HG03378 (cell line): ENCODE measurements around the gene ITGA2B.
"Not testable (repeated sequence)": the region's sequence is repeated elsewhere in the genome, so short reads cannot be mapped to it uniquely, and the experiment has no call there.

Source experiments
- ATAC-seq: cut with Tn5 transposase; IDR thresholded peaks from one replicate; pipeline ENCODE4 v1.9.1; 2021; ENCODE audit warnings: mild to moderate bottlenecking, moderate library complexity; ENCODE audit not compliant: unreplicated experiment

Gene ITGA2B

DNA sequence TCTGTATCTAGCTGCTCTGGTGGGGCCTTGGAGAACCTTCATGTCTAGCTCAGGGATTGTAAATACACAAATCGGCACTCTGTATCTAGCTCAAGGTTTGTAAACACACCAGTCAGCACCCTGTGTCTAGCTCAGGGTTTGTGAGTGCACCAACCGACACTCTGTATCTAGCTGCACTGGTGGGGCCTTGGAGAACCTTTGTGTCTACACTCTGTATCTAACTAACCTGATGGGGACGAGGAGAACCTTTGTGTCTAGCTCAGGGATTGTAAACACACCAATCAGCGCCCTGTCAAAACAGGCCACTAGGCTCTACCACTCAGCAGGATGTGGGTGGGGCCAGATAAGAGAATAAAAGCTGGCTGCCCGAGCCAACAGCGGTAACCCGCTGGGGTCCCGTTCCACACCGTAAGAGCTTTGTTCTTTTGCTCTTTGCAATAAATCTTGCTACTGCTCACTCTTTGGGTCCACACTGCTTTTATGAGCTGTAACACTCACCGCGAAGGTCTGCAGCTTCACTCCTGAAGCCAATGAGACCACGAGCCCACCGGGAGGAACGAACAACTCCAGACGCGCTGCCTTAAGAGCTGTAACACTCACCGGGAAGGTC lies 19.9 kb downstream of the ITGA2B start:
- not testable (repeated sequence) for ATAC-seq

DNA sequence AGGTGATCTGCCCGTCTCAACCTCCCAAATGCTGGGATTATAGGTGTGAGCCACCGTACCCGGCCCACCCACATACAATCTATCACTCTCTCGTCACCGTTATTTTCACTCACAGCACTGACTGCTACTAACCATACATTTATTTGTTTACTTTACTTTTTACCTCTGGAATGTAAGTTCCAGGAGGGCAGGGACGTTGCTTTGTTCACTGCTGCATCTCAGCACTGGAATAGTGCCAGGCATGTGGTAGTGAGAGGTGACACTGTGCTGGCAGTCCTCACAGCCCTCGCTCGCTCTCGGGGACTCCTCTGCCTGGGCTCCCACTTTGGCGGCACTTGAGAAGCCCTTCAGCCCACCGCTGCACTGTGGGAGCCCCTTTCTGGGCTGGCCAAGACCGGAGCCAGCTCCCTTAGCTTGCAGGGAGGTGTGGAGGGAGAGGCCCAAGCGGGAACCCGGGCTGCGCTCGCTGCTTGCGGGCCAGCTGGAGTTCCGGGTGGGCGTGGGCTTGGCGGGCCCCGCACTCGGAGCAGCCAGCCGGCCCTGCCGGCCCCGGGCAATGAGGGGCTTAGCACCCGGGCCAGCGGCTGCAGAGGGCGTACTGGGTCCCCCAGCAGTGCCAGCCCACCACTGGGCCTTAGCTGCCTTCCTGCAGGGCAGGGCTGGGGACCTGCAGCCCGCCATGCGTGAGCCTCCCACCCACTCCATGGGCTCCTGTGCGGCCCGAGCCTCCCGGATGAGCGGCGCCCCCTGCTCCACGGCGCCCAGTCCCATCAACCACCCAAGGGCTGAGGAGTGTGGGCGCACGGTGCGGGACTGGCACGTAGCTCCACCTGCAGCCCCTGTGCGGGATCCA lies 20.8 kb downstream of the ITGA2B start:
- ATAC-seq, result not testable (repeated sequence)

DNA sequence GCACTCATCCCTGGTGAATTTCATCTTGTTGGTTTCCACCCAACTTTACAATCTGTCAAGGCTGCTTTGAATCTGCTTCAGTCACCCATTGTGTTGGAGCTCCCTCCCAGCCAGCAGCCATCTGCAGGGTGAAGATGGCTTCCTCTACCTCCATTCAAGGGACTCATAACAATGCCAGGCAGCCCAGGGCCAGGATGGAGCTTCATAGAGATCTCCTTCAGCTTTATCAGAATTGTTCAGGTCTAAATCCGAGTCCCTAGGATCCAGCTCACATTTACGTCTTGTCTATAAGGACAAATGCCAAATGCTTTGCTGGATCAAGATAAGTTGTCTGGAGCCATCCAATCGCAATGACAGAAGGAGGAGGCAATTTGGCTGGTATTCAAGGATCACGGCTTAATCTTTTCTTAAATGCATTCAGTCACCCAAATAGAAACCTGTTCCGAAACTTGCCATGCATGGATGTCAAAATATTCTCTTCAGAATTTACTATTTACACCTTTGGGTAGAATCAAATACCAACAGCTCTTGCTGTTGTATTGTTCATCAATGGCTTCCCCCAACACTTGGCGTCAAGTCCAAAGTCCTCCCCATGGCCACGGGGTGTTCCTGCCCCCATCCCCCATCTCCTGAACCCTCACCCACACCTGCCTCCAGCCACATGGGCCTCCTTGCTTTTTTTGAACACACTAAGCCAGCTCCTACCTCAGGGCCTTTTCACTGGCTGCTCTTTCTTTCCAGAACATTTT lies 22.0 kb downstream of the ITGA2B start:
- no peak for ATAC-seq

- not testable (repeated sequence) for ATAC-seq
These were observed 24.4 kb downstream of the ITGA2B start for GRCh38 chr17:44365051-44365450.

GRCh38 chr17:44363613-44364159 lies 25.8 kb downstream of the ITGA2B start, which contains the start of gene FAM171A2:
TSS of gene FAM171A2 (minus strand) at chr17:44363853. CDS start at chr17:44363714, 139 bp downstream.
- ATAC-seq, result no peak

DNA sequence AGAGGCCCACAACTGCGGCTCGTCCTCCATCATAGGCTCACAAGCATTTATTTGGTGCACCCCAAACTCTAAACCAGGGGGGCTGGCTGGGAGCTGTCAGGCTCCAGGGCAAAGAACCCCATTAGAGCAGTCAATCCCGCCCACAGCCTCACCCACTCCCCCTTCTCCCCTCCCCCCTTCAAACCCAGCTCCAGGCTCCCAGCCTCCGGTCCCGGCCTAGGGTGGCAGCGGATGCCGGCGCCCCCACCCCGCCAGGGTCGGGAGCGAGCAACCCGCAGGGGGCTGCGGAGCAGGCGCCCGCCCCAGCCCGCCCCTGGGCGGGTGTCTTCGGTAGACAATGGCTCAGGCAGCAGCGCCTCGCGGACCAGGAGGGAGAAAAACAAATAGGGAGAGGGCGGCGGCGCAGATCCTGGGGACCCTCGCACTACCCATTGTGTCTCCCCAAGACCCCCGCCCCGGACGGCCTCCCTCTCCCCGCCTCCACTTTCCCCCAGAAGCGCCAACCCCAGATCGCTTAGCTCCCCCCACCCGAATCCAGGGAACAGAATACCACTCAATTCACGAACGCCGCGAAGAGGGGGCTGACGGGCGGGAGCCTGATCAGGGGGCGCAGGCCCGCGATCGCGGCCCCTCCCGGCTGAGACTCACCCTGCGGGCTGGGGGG lies 26.4 kb downstream of the ITGA2B start:
- no peak for ATAC-seq

GRCh38 chr17:44362459-44362948 lies 26.9 kb downstream of the ITGA2B start:
- no peak for ATAC-seq

DNA sequence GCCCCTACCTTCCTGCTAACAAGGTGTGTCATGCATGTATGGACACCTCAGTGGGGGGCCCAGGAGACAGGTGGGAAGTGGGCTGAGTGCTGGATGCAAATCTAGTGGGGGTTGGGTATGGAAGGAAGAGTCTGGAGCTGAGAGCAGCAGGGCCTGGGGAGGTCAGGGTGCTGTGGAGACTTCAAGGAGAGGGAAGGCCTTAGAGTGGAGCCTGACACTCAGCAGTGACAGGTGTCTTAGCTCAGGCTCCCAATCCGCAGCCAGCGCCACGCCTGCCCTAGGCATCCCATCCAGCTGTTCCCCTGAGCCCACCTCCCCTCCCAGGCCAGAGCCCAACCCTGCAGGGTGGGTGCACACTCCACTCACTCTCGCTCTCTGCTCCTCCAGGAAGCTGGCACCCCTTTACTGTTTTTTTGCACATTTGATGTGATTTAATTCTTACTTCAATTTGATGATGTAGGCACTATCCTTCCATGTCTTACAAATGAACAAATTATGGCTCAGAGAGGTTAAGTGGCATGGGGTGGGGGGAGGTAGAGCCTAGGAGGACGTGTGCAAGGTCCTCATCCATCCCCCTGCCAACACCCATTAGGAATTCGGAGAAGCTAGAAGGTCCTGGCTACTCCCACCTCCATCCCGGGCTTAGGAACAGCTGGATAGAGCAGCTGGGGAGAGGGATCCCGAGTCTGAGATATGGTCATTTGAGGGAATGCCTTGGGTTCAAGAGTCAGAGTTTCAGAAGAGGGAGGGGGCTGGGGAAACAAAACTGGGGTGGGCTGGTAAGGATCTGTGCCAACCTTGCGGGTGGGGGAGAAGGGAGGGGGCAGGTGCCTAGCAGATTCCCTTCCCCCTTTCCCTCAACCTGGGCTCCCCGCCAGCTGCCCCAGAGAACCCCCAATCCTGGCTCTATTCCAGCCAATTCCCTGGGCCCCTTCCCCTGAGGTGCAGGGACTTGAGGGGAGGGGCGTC lies 27.9 kb downstream of the ITGA2B start:
- no peak for ATAC-seq

GRCh38 chr17:44360826-44361225 lies 28.6 kb downstream of the ITGA2B start:
- ATAC-seq, result no peak

DNA sequence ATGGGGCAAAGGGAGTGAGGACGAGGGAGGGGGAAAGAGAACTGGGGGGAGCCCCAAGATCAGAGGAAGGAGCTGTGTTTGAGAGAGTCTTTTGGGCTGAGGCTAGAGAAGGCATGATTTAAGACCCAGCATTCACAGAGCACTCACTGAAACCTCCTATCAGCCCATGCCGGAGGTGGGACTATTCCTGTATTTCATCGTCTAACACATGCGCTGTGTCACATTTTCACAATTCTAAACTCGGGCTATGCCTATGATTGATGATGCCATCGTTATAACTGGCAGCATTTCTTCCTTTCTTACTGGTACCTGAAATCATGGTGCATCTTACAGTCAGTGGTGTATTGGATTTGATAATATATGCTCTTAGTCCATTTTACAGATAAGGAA lies 29.3 kb downstream of the ITGA2B start:
- ATAC-seq, result no peak

DNA sequence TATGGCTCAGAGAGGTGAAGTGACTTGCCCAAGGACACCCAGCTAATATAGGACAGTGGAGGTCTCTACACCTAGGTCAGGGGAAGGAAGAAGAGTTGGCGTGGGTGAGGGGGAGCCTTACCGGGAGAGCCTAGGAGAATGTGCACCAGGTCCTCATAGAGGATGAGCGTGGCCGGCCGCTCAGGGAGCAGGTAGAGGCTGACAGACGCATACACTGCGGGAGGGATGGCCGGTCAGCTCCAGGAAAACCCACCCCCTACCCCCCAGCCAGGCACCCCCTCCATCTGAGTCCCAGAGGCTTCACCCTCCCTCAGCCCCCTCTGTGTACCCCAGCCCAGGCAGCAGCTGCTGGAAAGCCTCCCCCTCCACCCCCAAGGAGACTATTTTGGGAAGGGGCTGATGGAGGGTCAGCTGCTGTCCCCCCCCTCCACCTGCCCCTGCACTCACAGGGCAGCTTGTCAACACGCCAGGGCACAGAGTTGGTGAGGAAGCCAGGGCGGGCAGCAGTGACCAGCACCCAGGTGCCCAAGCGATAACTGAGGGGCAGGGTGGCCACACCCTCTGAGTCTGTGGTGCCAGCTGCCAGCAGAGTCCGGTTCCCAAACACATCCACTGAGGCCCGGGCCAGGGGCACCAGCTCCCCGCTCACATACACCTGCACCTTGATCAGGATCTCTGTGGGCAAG lies 29.8 kb downstream of the ITGA2B start:
- no peak for ATAC-seq

GRCh38 chr17:44359006-44359405 lies 30.4 kb downstream of the ITGA2B start:
- no peak for ATAC-seq

- ATAC-seq, result no peak
These were observed 31.4 kb downstream of the ITGA2B start for GRCh38 chr17:44358066-44358465.

- no peak for ATAC-seq
These were observed 33.2 kb downstream of the ITGA2B start for GRCh38 chr17:44356241-44356640.

DNA sequence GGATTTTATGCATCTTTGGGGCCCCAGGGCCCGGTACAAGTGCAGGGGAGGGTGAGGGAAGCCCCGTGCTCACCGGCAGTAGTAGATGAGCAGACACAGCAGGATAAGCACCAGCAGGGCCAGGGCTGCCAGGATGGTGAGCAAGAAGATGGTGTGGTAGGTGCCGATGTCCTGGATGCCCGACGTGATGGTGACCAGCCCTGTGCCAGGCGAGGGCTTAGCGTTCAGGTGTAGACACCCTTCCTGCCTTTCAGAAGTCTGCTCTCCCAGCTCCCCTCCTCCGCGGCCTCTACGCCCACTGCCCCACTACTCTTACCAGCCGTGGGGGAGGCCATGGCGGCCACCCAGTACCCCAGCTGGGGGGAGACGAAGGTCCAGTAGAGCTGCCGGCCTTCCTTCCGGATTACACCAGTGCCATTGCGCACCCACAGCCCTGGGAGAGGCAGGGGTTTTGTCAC lies 33.8 kb downstream of the ITGA2B start:
- ATAC-seq, result no peak

GRCh38 chr17:44354582-44355561 lies 34.6 kb downstream of the ITGA2B start:
- ATAC-seq, result no peak

DNA sequence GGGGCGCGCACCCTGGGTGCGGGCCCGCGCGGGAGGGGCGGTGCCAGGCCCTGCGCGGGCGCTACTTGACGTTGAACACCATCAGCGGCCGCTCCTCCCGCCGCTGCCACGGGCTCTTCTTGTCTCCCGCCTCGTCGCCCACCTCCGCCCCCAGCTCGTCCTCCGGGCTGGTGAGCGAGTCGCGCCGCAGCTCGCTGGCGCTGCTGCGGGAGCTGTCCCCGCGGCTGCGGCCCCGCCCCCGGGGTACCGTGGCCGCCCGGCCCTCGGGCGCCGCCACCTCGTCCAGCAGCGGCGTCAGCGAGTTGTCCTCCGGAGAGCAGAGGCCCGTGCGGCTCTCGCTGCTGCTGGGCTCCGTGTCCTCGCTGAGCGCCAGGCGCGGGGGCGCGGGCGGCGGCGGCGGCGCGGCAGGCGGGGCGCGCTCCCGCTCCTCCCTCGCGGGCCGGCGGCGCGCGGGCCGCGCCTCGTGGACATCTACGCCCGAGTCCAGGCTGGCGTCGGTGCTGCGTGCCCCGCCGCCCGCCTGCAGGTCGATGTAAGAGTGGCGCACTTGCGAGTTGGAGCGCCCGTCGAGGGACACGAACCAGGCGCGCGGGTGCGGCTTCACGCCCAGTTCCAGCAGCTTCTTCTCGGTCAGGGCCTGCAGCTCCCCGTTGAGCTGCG lies 35.6 kb downstream of the ITGA2B start:
- ATAC-seq, result no peak
